ENCODE data around the gene SLITRK3. TPM values are rescaled to one million over a fixed set of nuclear protein-coding genes. Genes with fewer than 3 reads are reported as not detected.

The SLITRK3 gene
- polyA plus RNA-seq, 3 donors = under 0.01 to 0.08 TPM; not detected in 1

Other genes with a start within 250 kb of the SLITRK3 start
- under 1 TPM in 2 of 3 donors, not detected in 1; 0.05 to 0.12 TPM for gene SI, start 117.9 kb downstream of the SLITRK3 start, polyA plus RNA-seq

Measured in adipose tissue (tissue), 3 donors.